Cardiac ventricle fibroblast (primary cell): ENCODE results near the gene BMPER. TPM values are rescaled to one million over a fixed set of nuclear protein-coding genes. Genes with fewer than 3 reads are reported as not detected.

Experiments used
- total RNA-seq: library from RNA; depleted of rRNA; stranded (reverse); fragments of >200 nt; gene quantifications from 2 replicates; pipeline ENCODE4 v1.2.3, GENCODE V29; 2015

The BMPER gene
- 67.4 and 86.9 TPM in 2 replicates for total RNA-seq

DNA sequence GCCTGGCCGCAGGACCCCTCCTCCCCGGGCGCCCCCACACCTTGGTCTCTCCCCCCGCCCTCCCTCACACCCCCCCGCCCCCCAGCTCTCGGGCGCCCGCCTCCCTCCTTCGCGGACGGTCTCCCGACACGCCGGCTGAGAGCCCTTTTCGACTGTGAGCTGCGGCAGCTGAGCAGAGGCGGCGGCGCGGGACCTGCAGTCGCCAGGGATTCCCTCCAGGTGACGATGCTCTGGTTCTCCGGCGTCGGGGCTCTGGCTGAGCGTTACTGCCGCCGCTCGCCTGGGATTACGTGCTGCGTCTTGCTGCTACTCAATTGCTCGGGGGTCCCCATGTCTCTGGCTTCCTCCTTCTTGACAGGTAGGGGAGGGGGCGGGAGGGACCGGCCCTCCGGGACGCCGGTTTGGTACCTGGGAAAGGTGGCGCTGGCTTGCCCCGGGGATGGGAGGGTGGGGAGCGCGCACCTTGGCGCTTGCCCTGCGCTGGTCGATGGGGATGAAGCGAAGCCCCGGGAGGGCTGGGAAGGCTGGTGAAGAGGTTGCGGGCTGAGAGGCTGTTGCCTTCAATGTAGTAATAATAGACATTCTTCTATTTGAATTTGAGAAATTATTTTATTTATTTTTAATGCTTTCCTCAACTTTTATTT is at the start of gene BMPER:
TSS of gene BMPER (plus strand) at position 151 of the 644 bp plus-strand sequence. CDS start at position 226, 75 bp downstream.

